PC-3 (cell line): ENCODE results near the gene ECSIT. TPM values are rescaled to one million over a fixed set of nuclear protein-coding genes. Genes with fewer than 3 reads are reported as not detected.

Source experiments
- ATAC-seq: fragments of 200-7000 bp; cut with Tn5 transposase; 2 replicates; pipeline ENCODE4 v1.9.1; 2020; ENCODE audit warnings: mild to moderate bottlenecking, moderate library complexity
- BruUV-seq: library from RNA; stranded (reverse); fragments of 400-500 nt; replicated peaks from 2 replicates; lab custom pipeline; 2021; lab: Mats Ljungman, UMichigan
- CTCF ChIA-PET: fragments of 300-600 bp; sonication (Branson Sonifier 250); formaldehyde crosslinking; loops from one replicate; lab custom pipeline; 2022; ENCODE audit warnings: antibody characterized with exemption; lab: Charles Lee
- POLR2A ChIA-PET: fragments of 300-600 bp; sonication (Branson Sonifier 250); formaldehyde crosslinking; loops from one replicate; lab custom pipeline; 2022; ENCODE audit warnings: antibody characterized with exemption; ENCODE audit not compliant: unreplicated experiment; lab: Charles Lee
- DNase-seq: peaks from one replicate; pipeline ENCODE4 v3.0.0-alpha.2; 2015
- H2AFZ ChIP-seq: fragments of 300-600 bp; sonication (generic); 2 replicates; pipeline ENCODE4 v1.6.0; 2016; ENCODE audit warnings: antibody characterized with exemption, low read length
- H3F3A ChIP-seq: fragments of 300-600 bp; sonication (generic); one replicate; pipeline ENCODE4 v1.6.0; 2017; ENCODE audit warnings: antibody characterized with exemption, low read length, control low read depth, mild to moderate bottlenecking; ENCODE audit not compliant: unreplicated experiment
- H3K27ac ChIP-seq: fragments of 300-600 bp; sonication (generic); 2 replicates; pipeline ENCODE4 v1.5.1; 2016; ENCODE audit warnings: mild to moderate bottlenecking, low read length
- H3K27me3 ChIP-seq: fragments of 300-600 bp; sonication (generic); 2 replicates; pipeline ENCODE4 v1.6.1; 2016; ENCODE audit warnings: low read length, mixed read lengths
- H3K36me3 ChIP-seq: fragments of 300-600 bp; sonication (generic); 2 replicates; pipeline ENCODE4 v1.6.1; 2016; ENCODE audit warnings: low read depth, mixed run types, low read length, mixed read lengths
- H3K4me1 ChIP-seq: fragments of 300-600 bp; sonication (generic); 2 replicates; pipeline ENCODE4 v1.5.1; 2016; ENCODE audit warnings: low read length; ENCODE audit not compliant: insufficient read depth
- H3K4me2 ChIP-seq: fragments of 300-600 bp; sonication (generic); 2 replicates; pipeline ENCODE4 v1.6.0; 2016; ENCODE audit warnings: low read length
- H3K4me3 ChIP-seq: fragments of 300-600 bp; sonication (generic); 2 replicates; pipeline ENCODE4 v1.5.1; 2016; ENCODE audit warnings: mild to moderate bottlenecking, low read length, mixed read lengths
- H3K79me2 ChIP-seq: fragments of 300-600 bp; sonication (generic); 2 replicates; pipeline ENCODE4 v1.6.1; 2017; ENCODE audit warnings: low read length, mixed read lengths
- H3K9ac ChIP-seq: fragments of 300-600 bp; sonication (generic); 2 replicates; pipeline ENCODE4 v1.6.0; 2016; ENCODE audit warnings: mild to moderate bottlenecking, low read length
- H3K9me2 ChIP-seq: fragments of 300-600 bp; sonication (generic); replicated peaks from 2 replicates; pipeline ENCODE4 v1.6.1; 2016; ENCODE audit warnings: mixed run types, low read length, mixed read lengths
- H3K9me3 ChIP-seq: fragments of 300-600 bp; sonication (generic); 2 replicates; pipeline ENCODE4 v1.6.1; 2016; ENCODE audit warnings: low read length, mixed read lengths
- H4K20me1 ChIP-seq: fragments of 300-600 bp; sonication (generic); 2 replicates; pipeline ENCODE4 v1.6.1; 2016; ENCODE audit warnings: low read length, mixed read lengths
- EZH2 ChIP-seq: fragments of 300-600 bp; sonication (generic); IDR thresholded peaks from one replicate; pipeline ENCODE4 v1.6.1; 2017; ENCODE audit warnings: antibody characterized with exemption, mild to moderate bottlenecking, low read length; ENCODE audit not compliant: unreplicated experiment
- EZH2phosphoT487 ChIP-seq: fragments of 300-600 bp; sonication (generic); IDR thresholded peaks from 2 replicates; pipeline ENCODE4 v1.6.1; 2018; ENCODE audit warnings: mild to moderate bottlenecking, antibody characterized with exemption, low read length, borderline replicate concordance
- intact Hi-C: fragments of 100-400 bp; cut with micrococcal nuclease; formaldehyde crosslinking; loops from 2 replicates; pipeline ENCODE4 v1.9.0; 2023
- total RNA-seq: library from RNA; depleted of rRNA; stranded (reverse); fragments of >200 nt; gene quantifications from 2 replicates; pipeline ENCODE4 v1.2.3, GENCODE V29; 2014
- TF ChIP-seq, protein P1 (sequence below): fragments of 300-600 bp; sonication (generic); conservative IDR thresholded peaks from 2 replicates; pipeline ENCODE4 v1.5.1; 2017; ENCODE audit warnings: antibody characterized with exemption, low read depth, mild to moderate bottlenecking, low read length

ECSIT gene
- total RNA-seq, 1 experiment from 2014 or later, result 126 TPM

DNA sequence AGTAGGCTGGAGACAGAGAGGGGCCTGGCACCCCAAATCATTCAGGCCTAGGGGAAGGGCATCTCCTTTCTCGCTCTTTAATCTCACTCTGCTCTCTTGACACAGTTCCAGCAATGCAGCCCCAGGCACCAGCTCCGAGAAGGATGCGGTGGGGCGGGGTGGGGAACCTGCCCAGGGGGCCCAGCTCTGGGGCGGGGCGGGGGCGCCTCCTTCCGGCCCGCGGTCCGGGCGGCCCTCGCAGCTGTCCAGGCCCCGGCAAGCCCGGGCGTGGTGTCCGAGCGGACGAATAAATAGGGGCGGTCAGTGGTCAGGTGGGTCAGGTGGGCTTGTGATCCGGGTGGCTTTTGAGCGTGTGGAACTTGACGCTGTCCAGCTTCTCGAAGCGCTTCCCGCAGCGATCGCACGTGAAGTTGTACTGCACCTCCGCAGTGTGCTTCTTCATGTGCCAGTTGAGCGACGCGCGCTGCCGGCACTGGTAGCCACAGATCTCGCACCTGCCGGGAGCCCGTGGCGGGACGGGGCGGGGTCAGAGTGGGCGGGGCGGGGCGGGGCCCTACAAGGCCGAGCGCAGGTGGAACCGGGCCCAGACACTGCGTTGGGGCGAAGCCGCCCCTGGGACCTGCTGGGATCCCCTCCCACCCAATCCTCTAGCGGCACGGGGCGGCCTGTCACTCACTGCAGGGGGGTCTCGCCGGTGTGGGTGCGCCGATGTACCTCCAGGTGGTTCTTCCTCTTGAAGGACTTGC, 45.4 kb downstream of the ECSIT start:
- Histone ChIP-seq H2AFZ (no peak overlapping the region), H4K20me1 (no peaks in the 10 kb centered on the region), H3K9me2 (no peaks in the 10 kb centered on the region), H3K9ac (no peak overlapping the region), H3K4me1 (peaks cover 7% of the 10 kb centered on the region; the same call in 1 of the 2 replicates), H3K27me3 (peaks cover 14% of the 10 kb centered on the region; the same call in 1 of the 2 replicates), H3K4me2 (no peak overlapping the region), H3K9me3 (no peaks in the 10 kb centered on the region), H3K27ac (no peak overlapping the region), H3K36me3 (no peaks in the 10 kb centered on the region), H3K4me3 (no peak overlapping the region), H3F3A (no peaks in the 10 kb centered on the region), H3K79me2 (no peaks in the 10 kb centered on the region)
- TF ChIP-seq EZH2, result no peak
- TF ChIP-seq EZH2phosphoT487, result no peak
- TF ChIP-seq, protein P1, sequence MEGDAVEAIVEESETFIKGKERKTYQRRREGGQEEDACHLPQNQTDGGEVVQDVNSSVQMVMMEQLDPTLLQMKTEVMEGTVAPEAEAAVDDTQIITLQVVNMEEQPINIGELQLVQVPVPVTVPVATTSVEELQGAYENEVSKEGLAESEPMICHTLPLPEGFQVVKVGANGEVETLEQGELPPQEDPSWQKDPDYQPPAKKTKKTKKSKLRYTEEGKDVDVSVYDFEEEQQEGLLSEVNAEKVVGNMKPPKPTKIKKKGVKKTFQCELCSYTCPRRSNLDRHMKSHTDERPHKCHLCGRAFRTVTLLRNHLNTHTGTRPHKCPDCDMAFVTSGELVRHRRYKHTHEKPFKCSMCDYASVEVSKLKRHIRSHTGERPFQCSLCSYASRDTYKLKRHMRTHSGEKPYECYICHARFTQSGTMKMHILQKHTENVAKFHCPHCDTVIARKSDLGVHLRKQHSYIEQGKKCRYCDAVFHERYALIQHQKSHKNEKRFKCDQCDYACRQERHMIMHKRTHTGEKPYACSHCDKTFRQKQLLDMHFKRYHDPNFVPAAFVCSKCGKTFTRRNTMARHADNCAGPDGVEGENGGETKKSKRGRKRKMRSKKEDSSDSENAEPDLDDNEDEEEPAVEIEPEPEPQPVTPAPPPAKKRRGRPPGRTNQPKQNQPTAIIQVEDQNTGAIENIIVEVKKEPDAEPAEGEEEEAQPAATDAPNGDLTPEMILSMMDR, result no peak
- ChIA-PET CTCF (interaction anchor here (0.7 to 2.1 kb wide), 2 partner anchors 173 to 190 kb away, joined by 3 to 8 read pairs; no protein-coding TSS in a partner anchor), POLR2A (no interaction called here)
- intact Hi-C loops, result loop anchor here (2.0 kb wide), 1 partner anchor 105 kb away; no protein-coding TSS in a partner anchor
- DNase-seq (no peak), ATAC-seq (no peak)
- no TSS peak for BruUV-seq

DNA sequence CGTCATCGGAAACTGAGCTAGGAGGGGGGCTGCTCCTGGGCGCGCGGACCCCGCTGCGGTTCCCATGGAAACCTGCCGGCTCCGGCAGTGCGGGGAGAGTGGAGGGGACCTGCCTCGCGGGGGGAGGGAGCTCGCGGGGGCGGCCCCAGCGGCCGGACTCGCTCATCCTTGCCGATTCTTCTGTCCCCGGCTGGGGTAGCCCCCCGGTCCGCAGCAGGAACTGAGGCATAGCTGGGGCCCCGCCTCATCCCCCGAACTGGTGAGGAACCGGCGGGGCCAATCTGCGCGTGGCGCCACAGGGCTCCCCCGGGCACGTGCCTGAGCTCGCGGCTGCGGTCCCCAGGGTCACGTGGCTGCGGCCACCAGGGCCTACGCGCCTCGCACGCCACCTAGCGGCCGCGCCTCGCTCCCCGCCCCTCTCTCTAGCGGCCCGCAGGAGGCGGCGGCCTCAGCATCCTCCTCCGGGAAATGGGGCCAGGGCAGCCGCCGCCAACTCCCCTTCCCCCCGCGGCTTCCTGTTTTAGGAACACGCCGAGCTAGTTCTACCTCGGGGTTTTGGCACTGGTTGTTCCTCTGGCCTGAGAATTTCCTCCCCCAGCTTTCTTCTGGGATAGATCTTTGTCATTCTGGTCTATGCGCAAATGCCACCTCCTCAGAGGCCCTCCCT, 46.4 kb downstream of the ECSIT start:
- DNase-seq, result peak; percentile 88
- Histone ChIP-seq H3K4me3 (peak overlapping the region; percentile 59), H3K9me2 (no peaks in the 10 kb centered on the region), H3K9ac (peak overlapping the region; percentile 28), H3K4me1 (peaks cover 7% of the 10 kb centered on the region; the same call in 1 of the 2 replicates), H3K27me3 (peaks cover 14% of the 10 kb centered on the region; the same call in 1 of the 2 replicates), H4K20me1 (no peaks in the 10 kb centered on the region), H3K36me3 (no peaks in the 10 kb centered on the region), H2AFZ (peak overlapping the region; percentile 79), H3K9me3 (no peaks in the 10 kb centered on the region), H3K79me2 (no peaks in the 10 kb centered on the region), H3K4me2 (peak overlapping the region; percentile 78), H3F3A (no peaks in the 10 kb centered on the region), H3K27ac (no peak overlapping the region)
- no TSS peak for BruUV-seq
- CTCF ChIA-PET, result interaction anchor here (0.6 to 2.1 kb wide), 7 partner anchors 30 to 189 kb away, joined by 3 to 11 read pairs (median 5); partner anchors contain the start of genes ODAD3, PRKCSH and SWSAP1
- no peak for TF ChIP-seq EZH2phosphoT487
- TF ChIP-seq, protein P1, result peak; percentile 96
- peak; percentile 81 for ATAC-seq
- intact Hi-C loops, result loop anchor here (1.0 to 2.0 kb wide), 2 partner anchors 104 to 188 kb away; no protein-coding TSS in a partner anchor
- POLR2A ChIA-PET, result interaction anchor here (0.6 kb wide), 1 partner anchor 174 kb away, joined by 3 read pairs; no protein-coding TSS in a partner anchor
